GM12873 (cell line): ENCODE data around the gene HOXB4.

Experiments
- TF ChIP-seq, protein P1 (sequence below): IDR thresholded peaks from 2 replicates; pipeline ENCODE4 v1.5.1; 2012; ENCODE audit warnings: low read depth, mild to moderate bottlenecking, moderate library complexity, low read length, control low read depth; ENCODE audit not compliant: insufficient read depth; ENCODE audit errors: missing control alignments

Gene HOXB4

DNA sequence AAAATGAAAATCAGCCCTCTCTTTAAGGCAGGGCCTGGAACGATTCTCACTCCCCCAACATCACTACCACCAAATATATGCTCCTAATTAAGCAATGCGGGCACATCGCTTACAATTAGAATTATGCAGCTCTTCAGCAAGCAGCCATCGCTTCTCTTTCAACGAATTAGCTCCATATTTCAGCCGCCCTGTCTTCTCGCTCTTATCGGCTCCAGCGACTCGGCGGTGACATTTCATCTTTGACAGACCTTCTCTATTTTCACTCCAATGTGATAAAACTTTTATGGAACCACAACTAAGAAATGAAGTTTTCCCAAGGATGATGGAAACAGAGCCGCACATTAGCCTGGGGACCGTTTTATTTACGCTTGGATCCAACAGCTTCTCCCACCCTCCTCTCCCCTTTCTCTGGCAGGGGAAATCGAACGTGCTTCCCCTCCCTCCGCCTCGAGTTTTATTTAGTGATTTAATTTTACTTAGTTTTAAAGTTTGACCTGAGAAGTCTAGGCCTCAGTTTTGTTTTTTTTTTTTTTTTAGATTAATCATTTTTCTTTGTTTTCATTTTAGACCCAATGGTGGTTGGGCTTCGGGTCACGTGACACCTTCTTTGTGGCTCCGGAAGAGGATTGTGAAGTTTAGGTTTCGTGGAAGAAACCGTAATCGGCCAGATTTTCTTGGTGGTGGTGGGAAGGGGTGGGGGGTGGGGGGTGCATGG, 30.2 kb downstream of the HOXB4 start:
- TF ChIP-seq, protein P1, sequence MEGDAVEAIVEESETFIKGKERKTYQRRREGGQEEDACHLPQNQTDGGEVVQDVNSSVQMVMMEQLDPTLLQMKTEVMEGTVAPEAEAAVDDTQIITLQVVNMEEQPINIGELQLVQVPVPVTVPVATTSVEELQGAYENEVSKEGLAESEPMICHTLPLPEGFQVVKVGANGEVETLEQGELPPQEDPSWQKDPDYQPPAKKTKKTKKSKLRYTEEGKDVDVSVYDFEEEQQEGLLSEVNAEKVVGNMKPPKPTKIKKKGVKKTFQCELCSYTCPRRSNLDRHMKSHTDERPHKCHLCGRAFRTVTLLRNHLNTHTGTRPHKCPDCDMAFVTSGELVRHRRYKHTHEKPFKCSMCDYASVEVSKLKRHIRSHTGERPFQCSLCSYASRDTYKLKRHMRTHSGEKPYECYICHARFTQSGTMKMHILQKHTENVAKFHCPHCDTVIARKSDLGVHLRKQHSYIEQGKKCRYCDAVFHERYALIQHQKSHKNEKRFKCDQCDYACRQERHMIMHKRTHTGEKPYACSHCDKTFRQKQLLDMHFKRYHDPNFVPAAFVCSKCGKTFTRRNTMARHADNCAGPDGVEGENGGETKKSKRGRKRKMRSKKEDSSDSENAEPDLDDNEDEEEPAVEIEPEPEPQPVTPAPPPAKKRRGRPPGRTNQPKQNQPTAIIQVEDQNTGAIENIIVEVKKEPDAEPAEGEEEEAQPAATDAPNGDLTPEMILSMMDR, result no peak

DNA sequence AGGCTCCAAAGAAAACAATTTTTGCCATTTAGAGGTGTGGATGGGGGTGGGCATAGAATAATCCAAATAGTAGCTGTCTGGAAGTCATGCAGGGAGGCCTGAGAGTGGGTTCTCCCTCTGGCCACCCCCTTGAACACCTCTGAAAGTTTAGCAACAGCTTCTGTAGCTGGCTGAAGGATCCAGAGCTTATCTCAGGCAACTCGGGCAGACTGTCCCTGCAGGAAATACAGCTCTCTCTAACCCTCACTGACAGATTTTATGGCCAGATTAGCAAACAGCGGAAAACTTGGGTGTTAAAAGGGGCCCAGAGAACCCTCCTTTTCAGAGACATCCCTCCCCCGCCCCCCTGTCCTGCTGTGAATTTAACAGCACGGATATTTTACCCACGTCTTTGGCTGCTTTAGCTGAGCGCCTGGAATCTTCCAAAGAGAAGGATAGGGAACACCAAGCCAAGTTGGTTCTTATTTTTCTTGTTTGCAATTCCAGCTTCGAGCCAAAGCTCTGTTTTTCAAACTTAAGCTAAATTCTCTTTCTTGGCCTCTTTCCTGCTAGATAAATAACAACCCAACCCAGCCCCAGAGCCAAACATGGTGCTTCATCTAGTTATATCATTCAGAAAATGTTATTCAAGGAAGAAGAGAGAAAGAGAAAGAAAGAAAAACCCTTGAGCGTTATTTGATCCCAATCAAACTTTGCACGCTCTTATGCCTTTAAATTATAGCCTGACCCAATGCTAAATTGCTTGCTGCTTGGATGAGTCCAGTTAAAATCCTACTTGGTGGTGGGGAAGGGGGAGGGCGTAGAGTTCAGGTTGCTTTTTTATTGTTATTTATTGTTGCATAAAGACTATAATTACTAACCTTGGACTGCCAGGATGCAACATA, 31.0 kb downstream of the HOXB4 start:
- TF ChIP-seq, protein P1, result no peak

- TF ChIP-seq, protein P1, result no peak
These were observed 31.8 kb downstream of the HOXB4 start for GRCh38 chr17:48546137-48546923.

DNA sequence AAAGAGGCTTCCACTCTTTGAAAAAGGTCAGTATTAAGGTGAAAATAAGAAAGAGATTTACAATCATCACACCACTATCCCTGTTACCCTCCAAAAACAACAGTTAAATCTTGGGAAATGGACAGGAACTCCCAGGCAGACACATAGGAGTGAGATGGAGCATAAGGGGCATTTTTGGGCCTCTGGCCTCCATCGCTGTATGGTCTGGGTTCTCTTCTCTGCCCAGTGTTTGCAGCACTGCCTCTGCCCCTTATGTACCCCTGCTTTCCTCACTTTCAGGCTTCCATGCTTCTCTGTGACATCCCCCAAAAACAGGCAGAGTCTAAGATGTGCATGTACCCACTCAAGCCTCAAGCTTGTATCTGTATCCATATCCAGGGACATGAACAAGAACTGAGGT, 32.6 kb downstream of the HOXB4 start:
- TF ChIP-seq, protein P1, result no peak

GRCh38 chr17:48545022-48545375, 33.2 kb downstream of the HOXB4 start, which contains the start of gene HOXB2:
TSS of gene HOXB2 (minus strand) at chr17:48545109. CDS start at chr17:48544911, 198 bp downstream.
- TF ChIP-seq, protein P1, result no peak

DNA sequence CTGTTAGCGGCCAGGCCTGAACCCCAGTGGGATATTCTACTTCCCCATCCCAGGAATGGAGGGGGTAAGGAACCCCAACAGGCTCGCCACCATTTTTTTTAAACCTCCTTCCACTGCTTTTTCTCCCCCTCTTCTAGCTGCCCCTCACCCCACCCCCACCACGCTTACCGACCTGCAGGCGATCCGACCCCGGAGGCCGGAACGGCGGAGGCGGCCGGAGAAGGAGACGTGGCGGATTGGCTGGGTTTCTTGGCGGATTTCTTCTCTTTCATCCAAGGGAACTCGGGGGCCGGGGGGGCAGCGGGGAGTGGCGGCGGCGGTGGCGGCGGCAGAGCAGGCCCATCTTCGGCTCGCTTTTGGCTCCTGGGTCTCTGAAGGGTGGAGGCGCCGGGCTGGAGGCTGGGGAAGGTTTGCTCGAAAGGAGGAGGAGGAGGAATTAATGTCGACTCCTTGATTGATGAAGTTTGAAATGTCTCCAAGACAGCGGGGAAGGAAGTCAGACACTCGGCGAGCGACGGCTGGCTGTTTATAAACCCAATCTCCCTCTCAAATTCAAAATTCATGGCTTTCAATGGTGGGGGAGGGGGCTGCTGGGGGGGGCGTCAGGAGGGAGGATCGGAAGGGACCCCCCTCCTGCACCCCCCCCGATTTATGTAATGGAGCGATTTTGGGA, 33.7 kb downstream of the HOXB4 start:
- TF ChIP-seq, protein P1, result no peak

DNA sequence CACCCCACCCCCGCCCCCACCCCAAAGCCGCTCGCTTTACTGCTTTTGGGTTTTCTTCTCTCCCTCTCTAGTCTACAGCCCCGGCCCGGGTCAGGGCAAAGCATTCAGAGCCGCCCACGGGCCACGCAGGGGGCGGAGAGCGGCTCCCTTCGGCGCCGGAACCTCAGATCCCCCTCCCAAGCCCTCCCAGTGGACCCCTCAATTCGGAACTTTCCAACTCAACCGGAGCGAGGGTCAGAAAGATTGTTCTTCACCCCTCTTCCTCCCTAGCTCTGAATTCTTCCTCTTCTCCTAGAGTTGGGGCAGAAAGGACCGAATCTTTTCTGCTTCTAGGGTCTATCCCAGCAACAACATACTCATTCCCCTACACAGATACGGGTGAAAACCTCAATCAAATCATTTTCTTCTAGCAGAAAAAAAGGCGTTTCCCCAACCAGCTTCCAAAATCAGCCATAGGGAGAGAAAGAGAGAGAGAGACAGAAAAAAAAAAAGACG, 34.2 kb downstream of the HOXB4 start:
- TF ChIP-seq, protein P1, result no peak
